Activated CD4-positive, CD25-positive, alpha-beta regulatory T cell treated with anti-CD3 and anti-CD28 coated beads, Interleukin-2, amount 50 U/mL, for 16 hours (primary cell): Measurements from ENCODE around the gene TTLL7.

Experiments used
- DNase-seq: peaks from one replicate; pipeline ENCODE4 v3.0.0-alpha.2; 2020; ENCODE audit warnings: low read depth, low spot score

TTLL7 gene

DNA sequence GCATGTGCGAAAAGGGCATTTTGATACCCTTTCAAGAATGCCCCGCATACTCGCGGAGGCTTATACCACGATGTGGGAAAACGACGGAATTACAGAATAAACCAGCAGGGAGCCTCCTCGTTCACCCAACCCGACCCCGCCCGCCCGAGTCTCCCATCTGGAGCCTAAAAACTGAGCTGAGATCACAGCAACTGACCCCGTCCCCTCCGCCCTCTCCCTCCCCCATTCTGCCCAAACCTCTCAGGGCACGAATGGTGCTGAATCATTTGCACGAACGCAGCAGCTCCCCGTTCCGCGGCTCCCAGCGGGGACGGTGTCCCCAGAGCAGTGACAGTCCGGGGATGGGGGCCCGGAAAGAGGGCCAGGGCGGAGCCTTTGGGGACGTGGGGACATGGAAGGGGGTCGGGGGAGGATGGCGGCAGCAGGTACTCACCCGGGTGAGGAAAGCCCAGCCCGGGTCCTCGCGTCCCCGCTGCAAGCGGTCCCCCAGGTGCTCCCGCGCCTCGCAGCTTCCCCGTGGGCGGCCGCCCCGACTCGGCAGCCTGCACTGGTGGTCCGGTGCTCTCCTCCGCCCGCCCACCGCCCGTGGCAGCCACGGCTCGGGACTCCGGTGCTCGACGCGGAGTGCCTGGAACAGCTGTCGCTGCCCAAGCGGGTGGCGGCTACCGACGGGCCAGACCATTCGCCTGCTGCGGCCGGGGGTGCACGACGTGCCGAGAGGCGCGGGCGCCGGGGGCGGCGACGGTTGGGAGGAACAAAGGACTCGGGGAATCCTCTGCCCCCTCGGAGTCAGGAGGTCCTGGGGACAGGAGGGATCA lies at the start of gene TTLL7:
TSS of gene TTLL7 (minus strand) at position 635 of the 818 bp plus-strand sequence. CDS start 46,921 bp downstream, outside the sequence.
- DNase-seq = peak; percentile 1

DNA sequence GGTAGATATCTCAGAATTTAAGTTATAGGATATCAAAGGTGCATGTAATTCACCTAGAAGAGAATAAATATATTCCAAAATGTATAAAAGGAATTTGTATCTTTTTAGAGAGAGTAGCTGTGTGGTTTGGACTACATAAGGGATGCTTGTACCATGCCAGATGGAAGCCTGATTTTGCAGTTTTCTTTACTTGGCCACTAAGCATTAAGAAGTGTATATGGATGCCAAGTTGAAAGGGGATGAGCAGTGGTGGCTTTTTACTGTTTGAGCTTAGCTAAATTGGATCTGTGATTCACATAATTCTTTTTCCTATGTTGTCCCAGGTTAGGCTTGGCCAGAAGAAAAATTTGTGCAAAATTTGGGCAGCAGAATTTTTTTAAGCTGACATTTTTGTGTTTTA lies 43.5 kb upstream of the TTLL7 start:
- no peak for DNase-seq

GRCh38 chr1:84037758-84038611 lies 39.1 kb upstream of the TTLL7 start:
- no peak for DNase-seq

GRCh38 chr1:84031802-84032327 lies 32.9 kb upstream of the TTLL7 start:
- DNase-seq = no peak

DNA sequence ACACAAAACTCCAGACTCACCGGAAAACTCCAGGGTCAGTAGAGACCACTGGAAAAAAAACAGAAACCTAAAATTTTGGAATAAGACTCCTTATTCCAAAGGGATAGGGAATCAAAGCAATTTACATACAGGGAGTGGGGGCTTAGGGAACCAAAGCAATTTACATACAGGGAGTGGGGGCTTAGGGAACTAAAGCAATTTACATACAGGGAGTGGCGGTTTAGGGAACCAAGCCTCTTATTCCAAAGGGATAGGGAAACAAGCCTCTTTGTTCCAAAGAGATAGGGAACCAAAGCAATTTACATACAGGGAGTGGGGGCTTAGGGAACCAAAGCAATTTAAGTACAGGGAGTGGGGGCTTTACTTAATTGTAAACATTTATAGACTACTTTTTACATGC lies 28.4 kb upstream of the TTLL7 start:
- no peak for DNase-seq

GRCh38 chr1:84025966-84026365 lies 27.0 kb upstream of the TTLL7 start:
- DNase-seq = no peak

DNA sequence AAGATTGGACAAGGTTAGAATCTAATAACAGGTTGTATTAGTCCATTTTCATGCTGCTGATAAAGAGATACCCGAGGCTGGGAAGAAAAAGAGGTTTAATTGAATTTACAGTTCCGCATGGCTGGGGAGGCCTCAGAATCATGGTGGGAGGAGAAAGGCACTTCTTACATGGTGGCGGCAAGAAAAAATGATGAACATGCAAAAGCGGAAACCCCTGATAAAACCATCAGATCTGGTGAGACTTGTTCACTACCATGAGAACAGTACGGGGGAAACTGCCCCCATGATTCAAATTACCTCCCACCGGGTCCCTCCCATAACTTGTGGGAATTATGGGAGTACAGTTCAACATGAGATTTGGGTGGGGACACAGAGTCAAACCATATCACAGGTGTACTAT lies 22.9 kb upstream of the TTLL7 start:
- DNase-seq = no peak

DNA sequence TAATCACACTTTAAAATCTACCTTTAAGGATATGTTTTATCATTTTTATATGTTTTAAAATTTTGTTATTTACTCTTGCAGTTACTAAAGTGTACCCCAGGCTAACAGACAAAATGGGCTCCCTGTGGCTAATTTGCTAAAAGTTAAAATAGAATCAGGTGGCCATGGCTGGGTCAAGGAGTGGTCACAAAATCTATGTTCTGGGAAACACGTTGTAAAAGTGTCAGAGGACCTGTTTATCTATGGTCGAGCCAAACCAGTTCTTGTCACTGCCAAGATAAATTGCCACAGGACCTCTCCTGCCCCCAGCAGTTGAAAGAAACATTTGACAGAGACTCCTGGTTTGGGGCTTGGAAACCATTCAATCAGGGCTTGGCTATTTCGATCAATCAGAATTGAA lies 21.2 kb upstream of the TTLL7 start:
- DNase-seq = no peak

GRCh38 chr1:84019217-84019616 lies 20.3 kb upstream of the TTLL7 start:
- no peak for DNase-seq

DNA sequence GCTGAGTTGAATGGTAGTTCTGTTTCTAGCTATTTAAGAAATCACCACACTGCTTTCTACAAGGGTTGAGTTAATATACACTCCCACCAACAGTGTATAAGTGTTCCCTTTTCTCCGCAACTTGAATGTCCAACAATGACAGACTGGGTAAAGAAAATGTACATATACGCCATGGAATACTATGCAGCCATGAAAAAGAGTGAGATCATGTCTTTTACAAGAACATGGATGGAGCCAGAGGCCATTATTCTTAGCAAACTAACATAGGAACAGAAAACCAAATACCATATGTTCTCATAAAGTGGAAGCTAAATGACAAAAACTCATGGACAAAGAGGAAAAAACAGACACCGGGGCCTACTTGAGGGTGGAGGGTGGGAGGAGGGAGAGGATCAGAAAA lies 14.8 kb upstream of the TTLL7 start:
- no peak for DNase-seq

GRCh38 chr1:84012018-84012417 lies 13.1 kb upstream of the TTLL7 start:
- no peak for DNase-seq

DNA sequence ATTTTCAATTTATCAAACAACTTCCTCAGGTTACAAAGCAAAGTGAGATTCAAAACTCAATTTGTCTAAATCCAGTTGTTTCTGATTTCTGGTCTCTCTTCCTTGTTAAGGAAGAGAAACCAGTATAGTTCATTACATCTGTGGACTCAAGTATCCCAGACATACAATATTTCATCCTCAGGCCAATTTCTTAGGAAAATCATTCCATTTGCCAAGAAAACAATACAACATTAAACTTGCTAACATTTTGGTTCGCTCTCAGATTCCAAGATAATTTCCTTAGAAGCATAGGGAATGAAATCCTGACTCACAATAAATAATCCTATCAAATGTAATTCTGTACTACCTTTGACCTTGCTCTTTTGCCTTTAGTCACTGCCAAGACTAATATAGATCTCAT lies 11.2 kb upstream of the TTLL7 start:
- no peak for DNase-seq

DNA sequence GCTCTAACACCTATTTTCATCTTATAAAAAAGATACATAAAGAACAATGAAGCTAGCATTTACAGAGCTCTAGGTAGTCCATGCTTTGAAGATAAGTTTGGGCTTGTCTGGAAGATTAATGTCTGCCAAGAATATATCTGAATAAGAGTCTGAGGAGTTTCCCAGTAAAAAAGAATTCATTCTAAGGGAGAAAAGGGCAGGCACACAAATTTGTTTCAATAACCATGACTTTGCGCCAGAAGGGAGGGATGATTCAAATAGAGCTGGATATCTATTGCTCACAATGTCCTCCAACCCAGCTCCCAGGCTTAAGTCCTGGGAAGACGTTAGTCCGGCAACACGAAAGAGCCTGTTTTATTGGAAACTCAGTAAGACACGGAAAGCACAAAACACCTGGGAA lies 9.7 kb upstream of the TTLL7 start:
- no peak for DNase-seq

GRCh38 chr1:84006591-84006990 lies 7.7 kb upstream of the TTLL7 start:
- no peak for DNase-seq

DNA sequence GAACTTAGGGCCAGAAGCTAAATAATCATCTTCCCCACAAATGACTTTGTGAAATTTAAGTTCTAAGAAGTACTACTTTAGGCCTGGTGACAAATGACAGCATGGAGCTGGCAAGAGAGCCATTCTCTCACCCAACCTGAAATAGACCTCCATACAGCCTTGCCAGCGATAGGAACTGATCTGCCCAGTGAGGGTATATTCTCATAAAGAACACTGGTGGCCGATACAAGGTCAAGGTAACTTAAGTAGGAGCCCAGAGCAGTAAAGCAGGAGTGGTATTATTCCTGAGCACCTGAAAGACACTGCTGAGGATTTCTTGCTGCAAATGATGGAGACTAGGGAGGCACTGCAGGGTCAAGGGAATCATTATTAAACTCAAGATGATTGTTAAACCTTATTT lies 2.6 kb upstream of the TTLL7 start:
- DNase-seq = no peak

GRCh38 chr1:84000954-84001495 lies 2.1 kb upstream of the TTLL7 start:
- no peak for DNase-seq

- DNase-seq = no peak
These were observed 1.4 kb upstream of the TTLL7 start for GRCh38 chr1:84000196-84000885.

DNA sequence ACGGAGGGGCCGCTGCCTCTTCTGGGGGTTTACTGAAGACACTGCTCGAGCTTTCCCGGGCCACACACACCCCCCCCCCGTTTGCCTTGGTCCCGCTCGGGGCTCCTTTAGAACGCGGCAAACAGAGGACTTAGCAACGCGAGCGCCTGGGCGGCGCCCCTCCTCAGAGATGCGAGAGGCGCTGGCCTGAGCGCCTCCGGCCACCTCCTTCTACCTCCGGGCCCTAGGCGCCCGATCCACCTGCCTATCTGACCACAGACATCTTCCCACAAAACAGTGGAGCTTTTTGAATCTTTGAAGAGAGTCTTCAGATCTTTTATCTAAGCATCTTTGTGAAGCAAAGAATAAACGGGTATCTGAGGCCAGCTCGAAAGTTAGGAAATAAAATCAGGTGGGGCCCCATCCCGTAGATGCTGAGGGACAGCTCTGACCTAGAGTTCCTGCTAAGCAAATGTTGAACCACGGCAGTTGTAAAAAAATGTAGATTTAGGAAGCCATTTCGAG lies 436 bp upstream of the TTLL7 start:
- DNase-seq = no peak

DNA sequence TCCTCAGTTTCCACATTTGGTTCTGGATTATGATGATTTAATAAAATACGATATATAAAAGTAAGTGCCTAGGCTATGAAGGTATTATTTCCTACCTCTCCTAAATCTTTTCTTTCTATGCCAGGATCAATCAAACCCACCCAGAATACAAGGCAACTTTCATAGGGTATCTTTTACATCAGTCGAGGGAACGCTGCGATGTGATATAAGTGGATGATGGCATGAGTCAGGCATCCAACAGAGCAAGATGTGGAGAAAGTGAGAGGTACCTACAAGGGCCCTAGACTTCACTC lies 781 bp downstream of the TTLL7 start:
- DNase-seq = no peak

DNA sequence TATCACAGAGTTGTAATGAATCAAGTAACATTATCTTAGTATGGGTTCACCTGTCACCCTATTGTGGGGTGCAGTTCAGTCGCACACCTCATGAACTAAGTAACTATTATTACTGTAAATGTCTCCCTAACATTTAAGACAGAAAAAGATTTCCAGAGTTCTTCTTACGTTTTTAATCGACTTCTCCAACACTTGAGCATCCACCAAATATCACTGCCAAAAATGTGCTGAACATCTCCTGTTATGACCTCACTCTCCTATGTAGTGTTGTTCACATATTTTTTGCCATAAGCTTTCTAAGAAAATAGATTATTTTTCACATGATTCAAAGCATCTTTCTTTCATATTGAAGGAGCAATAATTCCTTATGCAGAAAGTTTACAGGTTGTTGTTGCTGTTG lies 1.3 kb downstream of the TTLL7 start:
- no peak for DNase-seq

- no peak for DNase-seq
These were observed 2.3 kb downstream of the TTLL7 start for GRCh38 chr1:83996621-83997020.

- no peak for DNase-seq
These were observed 2.7 kb downstream of the TTLL7 start for GRCh38 chr1:83996191-83996590.
